VCaP (cell line): ENCODE results near the gene AJM1.

ENCODE experiments used
- H3K27ac ChIP-seq: fragments of 450-650 bp; 2 replicates; pipeline ENCODE4 v1.5.1; 2017
- TF ChIP-seq, protein P1 (sequence below): fragments of 450-650 bp; conservative IDR thresholded peaks from 2 replicates; pipeline ENCODE4 v1.5.1; 2017; ENCODE audit warnings: mild to moderate bottlenecking, moderate library complexity

AJM1 gene

DNA sequence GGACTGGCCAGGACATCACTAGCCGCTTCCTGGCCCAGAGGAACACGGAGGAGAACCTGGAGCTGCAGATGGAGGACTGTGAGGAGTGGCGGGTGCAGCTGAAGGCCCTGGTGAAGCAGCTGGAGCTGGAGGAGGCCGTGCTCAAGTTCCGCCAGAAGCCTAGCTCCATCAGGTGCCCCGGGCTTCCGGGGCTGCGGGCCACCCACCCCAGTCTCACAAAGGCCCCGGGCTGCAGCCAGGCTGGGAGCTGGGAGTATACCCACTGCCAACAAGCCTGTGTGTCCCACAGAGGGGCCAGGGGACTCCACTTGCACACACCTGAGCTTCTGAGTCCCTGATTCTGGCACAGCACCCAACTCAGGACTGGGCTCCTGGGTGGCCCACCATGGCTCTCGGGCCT lies 36.2 kb upstream of the AJM1 start:
- TF ChIP-seq, protein P1, sequence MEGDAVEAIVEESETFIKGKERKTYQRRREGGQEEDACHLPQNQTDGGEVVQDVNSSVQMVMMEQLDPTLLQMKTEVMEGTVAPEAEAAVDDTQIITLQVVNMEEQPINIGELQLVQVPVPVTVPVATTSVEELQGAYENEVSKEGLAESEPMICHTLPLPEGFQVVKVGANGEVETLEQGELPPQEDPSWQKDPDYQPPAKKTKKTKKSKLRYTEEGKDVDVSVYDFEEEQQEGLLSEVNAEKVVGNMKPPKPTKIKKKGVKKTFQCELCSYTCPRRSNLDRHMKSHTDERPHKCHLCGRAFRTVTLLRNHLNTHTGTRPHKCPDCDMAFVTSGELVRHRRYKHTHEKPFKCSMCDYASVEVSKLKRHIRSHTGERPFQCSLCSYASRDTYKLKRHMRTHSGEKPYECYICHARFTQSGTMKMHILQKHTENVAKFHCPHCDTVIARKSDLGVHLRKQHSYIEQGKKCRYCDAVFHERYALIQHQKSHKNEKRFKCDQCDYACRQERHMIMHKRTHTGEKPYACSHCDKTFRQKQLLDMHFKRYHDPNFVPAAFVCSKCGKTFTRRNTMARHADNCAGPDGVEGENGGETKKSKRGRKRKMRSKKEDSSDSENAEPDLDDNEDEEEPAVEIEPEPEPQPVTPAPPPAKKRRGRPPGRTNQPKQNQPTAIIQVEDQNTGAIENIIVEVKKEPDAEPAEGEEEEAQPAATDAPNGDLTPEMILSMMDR, result no peak
- peak overlapping the region; percentile 99 for H3K27ac ChIP-seq

DNA sequence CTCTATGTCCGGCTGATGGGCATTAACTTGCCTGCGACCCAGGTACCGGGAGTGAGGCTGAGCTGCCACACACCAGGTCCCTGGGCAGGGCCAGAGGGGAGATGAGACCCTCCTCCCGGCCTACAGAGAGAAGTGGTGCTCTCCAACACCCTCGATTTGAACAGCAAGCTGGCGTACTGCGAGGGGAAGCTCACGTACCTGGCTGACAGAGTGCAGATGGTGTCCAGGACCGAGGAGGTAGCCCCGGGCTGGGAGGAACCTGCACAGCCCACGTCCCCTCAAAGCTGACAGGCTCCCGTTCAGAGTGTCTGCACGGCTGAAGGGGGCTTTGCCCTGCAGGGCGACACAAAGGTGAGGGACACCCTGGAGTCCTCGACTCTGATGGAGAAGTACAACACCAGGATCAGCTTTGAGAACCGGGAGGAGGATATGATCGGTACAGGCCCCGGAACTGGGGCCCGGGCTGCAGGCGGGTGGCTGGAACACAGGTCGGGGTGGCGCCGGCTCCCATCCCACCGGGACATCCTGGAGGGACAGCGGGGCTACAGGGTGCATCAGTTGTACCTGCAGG lies 35.6 kb upstream of the AJM1 start:
- peak overlapping the region; percentile 99 for H3K27ac ChIP-seq
- TF ChIP-seq, protein P1, result no peak

DNA sequence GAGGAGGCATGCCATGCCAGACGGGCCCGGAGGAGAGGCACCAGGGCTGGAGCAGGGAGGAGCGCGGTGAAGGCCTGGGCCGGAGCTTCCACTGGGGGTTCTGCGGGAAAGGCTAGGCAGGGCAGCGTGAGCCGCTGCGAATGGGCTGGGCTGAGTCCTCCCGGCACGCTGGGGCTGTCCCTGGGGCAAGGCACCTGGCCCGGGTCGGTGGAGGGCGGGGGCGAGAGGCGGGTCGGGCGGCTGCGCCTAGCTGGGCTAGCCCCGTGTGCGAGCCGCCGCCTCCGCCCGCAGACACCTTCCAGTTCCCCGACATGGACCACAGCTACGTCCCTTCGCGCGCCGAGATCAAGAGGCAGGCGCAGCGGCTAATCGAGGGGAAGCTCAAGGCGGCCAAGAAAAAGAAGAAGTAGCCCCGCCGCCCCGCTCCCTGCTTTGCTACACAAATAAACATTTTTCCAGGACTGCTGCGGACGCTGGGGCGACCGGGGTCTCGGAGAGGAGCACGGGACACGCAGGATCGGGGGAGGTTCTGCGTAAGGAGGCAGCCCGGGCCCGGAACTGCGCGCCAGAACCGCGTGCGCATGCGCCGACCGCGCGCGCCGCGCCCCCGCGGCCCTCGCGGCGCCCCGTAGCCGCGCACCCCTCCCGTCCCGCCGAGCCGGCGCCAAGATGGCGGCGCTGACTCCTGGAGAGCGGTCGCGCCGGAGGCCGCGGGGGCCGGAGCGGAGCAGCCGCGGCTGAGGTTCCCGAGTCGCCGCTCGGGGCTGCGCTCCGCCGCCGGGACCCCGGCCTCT lies 34.8 kb upstream of the AJM1 start, which contains the start of gene RABL6:
TSS of gene RABL6 (plus strand) at position 668 of the 794 bp plus-strand sequence. CDS start 249 bp downstream, outside the sequence.
- TF ChIP-seq, protein P1, result no peak

DNA sequence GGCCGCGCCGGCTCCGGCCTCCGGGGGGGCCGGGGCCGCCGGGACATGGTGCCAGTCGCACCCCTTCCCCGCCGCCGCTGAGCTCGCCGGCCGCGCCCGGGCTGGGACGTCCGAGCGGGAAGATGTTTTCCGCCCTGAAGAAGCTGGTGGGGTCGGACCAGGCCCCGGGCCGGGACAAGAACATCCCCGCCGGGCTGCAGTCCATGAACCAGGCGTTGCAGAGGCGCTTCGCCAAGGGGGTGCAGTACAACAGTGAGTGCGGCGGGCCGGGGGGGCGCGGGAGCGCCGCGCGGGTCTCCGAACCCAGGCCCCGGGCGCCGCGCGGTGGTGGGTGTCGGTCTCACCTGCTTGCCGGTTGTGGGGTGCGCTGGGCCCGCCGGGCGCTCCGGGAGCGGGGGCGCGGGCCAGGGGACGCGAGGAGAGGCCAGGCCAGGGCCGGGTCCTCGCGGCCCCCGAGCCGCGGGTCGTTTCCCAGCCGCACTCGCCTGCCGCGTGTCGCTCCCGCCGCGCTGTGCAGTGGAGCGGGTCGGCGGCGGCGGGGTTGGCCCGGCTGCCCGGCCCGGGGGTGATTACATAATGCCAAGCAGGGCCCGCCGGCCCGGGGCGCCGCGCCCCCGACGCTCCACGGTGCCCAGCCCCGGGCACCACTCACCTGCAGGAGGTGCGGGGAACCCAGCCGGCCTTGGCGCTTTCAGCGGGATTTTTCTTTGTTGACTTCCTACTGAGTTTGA lies 34.0 kb upstream of the AJM1 start:
- TF ChIP-seq, protein P1, result no peak; the same call in 1 of the 2 replicates
- H3K27ac ChIP-seq, result peak overlapping the region; percentile 99

More for the DNA sequence above, 34.8 kb upstream of the AJM1 start, which contains the start of gene RABL6:
- peak within 1 kb of the TSS; percentile 99 for H3K27ac ChIP-seq

DNA sequence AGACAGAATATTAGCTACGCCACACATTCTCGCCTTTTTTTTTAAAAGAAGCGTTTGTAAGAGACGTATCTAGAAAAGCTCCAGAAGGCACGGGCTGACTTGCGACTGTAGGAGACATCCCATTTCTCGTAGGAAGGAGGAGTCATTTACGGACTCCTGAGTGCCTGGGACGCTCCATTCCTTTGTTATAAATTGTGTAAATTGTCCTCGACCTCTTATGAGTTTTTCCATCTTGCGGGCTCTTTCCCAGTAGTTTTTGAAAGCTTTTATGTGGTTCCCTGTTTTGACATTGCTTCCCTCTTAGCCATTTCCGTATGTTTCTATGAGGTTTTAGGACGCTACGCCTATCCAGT lies 33.5 kb upstream of the AJM1 start:
- H3K27ac ChIP-seq, result peak overlapping the region; percentile 99
- TF ChIP-seq, protein P1, result no peak

DNA sequence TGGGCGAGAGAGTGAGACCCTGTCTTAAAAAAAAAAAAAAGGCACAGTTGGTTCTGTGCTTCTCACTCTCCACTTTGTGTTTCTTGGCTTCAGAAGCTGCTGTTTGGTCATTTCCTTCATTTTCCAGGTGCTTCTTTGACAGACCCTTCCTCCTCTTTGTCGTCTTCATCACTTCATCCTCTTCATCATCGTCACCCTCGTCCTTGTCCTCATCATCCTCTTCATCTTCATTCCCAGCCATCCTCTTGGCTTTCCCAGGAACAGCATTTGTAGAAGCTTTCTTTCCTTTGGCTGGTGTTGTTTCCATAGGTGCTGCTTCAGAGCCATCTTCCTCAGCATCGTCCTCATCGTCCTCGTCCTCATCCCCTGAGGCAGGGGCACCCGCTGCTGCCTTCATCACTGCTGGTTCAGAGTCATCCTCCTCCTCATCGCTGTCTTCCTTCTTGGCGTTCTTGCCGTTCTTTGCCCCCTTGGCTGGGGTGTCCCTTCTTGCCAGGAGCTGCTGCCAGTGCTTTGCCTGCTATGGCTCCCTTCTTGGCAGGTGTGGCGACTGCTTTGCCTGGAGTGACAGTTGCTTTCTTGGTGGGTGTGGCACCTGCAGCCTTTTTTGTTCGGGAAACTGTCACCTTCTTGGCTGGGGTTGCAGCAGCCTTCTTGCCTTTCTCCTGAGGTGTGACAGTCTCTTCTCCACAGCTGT lies 27.4 kb upstream of the AJM1 start:
- no peak overlapping the region for H3K27ac ChIP-seq

More for the DNA sequence above, 27.4 kb upstream of the AJM1 start:
- TF ChIP-seq, protein P1, result no peak
